GM12873 (cell line): Measurements from ENCODE around the gene RAI1.

Experiments used
- TF ChIP-seq, protein P1 (sequence below): IDR thresholded peaks from 2 replicates; pipeline ENCODE4 v1.5.1; 2012; ENCODE audit warnings: low read depth, mild to moderate bottlenecking, moderate library complexity, low read length, control low read depth; ENCODE audit not compliant: insufficient read depth; ENCODE audit errors: missing control alignments

The RAI1 gene

GRCh38 chr17:17824783-17825614 lies 143.7 kb downstream of the RAI1 start:
- TF ChIP-seq, protein P1, sequence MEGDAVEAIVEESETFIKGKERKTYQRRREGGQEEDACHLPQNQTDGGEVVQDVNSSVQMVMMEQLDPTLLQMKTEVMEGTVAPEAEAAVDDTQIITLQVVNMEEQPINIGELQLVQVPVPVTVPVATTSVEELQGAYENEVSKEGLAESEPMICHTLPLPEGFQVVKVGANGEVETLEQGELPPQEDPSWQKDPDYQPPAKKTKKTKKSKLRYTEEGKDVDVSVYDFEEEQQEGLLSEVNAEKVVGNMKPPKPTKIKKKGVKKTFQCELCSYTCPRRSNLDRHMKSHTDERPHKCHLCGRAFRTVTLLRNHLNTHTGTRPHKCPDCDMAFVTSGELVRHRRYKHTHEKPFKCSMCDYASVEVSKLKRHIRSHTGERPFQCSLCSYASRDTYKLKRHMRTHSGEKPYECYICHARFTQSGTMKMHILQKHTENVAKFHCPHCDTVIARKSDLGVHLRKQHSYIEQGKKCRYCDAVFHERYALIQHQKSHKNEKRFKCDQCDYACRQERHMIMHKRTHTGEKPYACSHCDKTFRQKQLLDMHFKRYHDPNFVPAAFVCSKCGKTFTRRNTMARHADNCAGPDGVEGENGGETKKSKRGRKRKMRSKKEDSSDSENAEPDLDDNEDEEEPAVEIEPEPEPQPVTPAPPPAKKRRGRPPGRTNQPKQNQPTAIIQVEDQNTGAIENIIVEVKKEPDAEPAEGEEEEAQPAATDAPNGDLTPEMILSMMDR, result no peak

DNA sequence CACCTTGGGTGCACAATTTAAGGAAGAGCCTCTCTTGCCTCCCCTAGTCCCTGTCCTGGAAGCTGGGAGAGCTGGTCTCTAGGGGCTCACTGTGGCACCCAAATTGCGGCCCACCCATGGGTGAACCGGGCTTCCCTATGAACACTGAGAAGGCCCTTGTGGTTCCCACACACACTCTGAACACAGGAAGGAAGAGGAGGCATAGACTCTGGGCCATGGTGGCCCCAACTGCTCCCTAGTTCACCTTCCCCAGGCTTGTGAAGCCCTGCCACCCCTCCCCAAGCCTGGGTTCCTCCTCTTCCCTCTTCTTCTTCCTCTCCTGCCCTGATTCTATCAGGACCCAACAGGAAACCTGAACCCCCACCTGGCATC lies 145.1 kb downstream of the RAI1 start:
- TF ChIP-seq, protein P1, result no peak

- TF ChIP-seq, protein P1, result no peak
Measured at GRCh38 chr17:17826942-17827785, 145.9 kb downstream of the RAI1 start.

DNA sequence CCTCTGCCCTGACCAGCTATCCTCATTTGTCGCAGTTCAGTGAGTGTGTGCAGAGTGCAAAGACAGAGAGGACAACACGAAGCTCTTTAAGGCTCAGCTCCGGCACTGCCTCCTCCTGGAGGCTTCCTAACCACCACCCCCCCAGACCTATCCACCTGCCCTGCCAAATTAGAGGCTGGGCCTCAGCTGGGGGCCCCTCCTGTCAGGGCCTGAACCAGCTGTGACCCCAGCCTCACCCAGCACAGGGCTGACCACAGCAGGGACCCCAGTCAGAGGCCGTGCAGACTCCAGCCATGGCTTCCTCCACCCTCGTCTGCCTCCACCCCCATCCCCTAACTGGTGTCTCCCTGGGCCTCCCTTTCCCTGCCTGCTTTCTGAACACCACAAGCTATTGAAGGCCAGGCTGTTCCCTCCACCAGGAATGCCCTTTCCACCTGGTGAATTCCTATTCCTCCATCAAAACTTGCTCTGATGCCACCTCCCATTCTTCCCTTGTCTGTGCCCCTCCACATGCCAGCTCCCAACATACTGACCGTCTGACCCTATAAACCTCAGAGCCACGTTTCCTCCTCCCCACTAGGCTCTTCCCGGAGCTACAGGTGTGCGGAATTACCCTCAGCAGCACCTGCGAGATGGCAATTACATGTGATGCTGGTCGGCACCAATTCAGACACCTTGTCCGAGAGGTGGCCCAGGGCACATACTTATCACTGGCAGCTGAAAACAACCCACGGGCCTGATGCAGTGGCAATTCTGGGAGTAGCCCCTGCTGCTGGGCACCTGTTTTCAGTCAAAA lies 146.8 kb downstream of the RAI1 start:
- TF ChIP-seq, protein P1, result no peak

GRCh38 chr17:17830269-17830567 lies 149.0 kb downstream of the RAI1 start:
- TF ChIP-seq, protein P1, result no peak

DNA sequence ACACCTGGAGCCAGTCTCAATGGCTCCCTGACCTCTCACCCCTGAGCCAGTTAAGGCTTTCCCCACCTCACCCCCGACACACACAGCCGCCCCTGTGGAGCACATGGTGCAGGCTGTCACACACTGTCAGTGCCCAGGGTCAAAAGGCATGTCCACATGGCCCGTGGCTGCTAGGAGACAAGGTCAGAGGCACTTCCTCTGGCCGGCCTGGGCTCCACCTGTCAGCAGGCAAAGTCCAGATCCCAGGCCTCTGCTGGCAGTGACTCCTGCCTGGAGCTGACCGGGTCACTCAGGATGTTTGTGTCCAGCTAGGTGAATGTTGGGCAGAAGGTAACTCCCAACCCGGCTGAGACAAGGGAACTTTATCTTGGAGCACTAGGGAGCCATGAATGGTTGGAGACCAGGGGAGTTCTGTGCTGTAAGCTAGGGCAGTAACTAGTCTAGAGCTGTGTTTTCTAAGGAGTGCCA lies 149.5 kb downstream of the RAI1 start:
- TF ChIP-seq, protein P1, result no peak
